Measurements from ENCODE around the gene TMF1.

TMF1 gene

GRCh38 chr3:69051756-69052471, at the start of gene TMF1:
TMF1 (minus strand) TSS chr3:69052333; CDS start chr3:69052086, 247 bp downstream.
- no peak for DNase-seq

GRCh38 chr3:69099576-69099975, 47.4 kb upstream of the TMF1 start:
- DNase-seq, result no peak

- DNase-seq, result no peak
Observed at GRCh38 chr3:69097407-69098086, 45.4 kb upstream of the TMF1 start.

- DNase-seq, result no peak
Observed at GRCh38 chr3:69096299-69096698, 44.2 kb upstream of the TMF1 start.

GRCh38 chr3:69095636-69096035, 43.5 kb upstream of the TMF1 start:
- no peak for DNase-seq

GRCh38 chr3:69094467-69095205, 42.5 kb upstream of the TMF1 start:
- DNase-seq, result no peak

GRCh38 chr3:69092030-69092516, 39.9 kb upstream of the TMF1 start:
- no peak for DNase-seq

- no peak for DNase-seq
Observed at GRCh38 chr3:69091389-69092029, 39.4 kb upstream of the TMF1 start.

GRCh38 chr3:69090021-69090420, 37.9 kb upstream of the TMF1 start:
- no peak for DNase-seq

- DNase-seq, result no peak
Observed at GRCh38 chr3:69088063-69088462, 35.9 kb upstream of the TMF1 start.

GRCh38 chr3:69087030-69087791, 35.1 kb upstream of the TMF1 start:
- no peak for DNase-seq

GRCh38 chr3:69085833-69086722, 33.9 kb upstream of the TMF1 start:
- peak; percentile 30 for DNase-seq

- no peak for DNase-seq
Observed at GRCh38 chr3:69085168-69085832, 33.2 kb upstream of the TMF1 start.

- DNase-seq, result peak; percentile 65
Observed at GRCh38 chr3:69084326-69085167, 32.4 kb upstream of the TMF1 start, which contains the start of gene ARL6IP5. ARL6IP5 (plus strand) TSS chr3:69084937; CDS start chr3:69085048, 111 bp downstream.

- DNase-seq, result no peak
Observed at GRCh38 chr3:69082805-69083204, 30.7 kb upstream of the TMF1 start.

GRCh38 chr3:69082361-69082760, 30.2 kb upstream of the TMF1 start:
- no peak for DNase-seq

GRCh38 chr3:69081583-69082262, 29.6 kb upstream of the TMF1 start:
- peak; percentile 25 for DNase-seq

GRCh38 chr3:69080233-69080920, 28.2 kb upstream of the TMF1 start, which contains the start of gene UBA3:
UBA3 (minus strand) TSS chr3:69080365; CDS start chr3:69080353, 12 bp downstream.
- DNase-seq, result peak; percentile 58

All from NCI-H2171 (cell line).